ENCODE results near the gene TRIM31.
A peak's percentile ranks its signal among the peaks of the same experiment; 100 is the strongest.

Gene TRIM31

GRCh38 chr6:30066577-30067459 lies 46.1 kb downstream of the TRIM31 start, which contains the start of gene PPP1R11:
Gene PPP1R11 (plus strand): TSS chr6:30067198. CDS start chr6:30067411, 213 bp downstream.
- Mint-ChIP-seq H3K36me3 (ENCODE audit: low read depth) (peaks cover 61% of the 10 kb centered on the region), H3K4me3 (peak within 1 kb of the TSS; percentile 99), H3K27me3 (ENCODE audit: low read depth) (peaks cover 14% of the 10 kb centered on the region), H3K9me3 (no peaks in the 10 kb centered on the region), H3K27ac (peak within 1 kb of the TSS; percentile 99), H3K4me1 (ENCODE audit: low read depth) (peaks cover 42% of the 10 kb centered on the region)
- peak; percentile 99 for DNase-seq (ENCODE audit: low spot score)

- peaks cover 41% of the 10 kb centered on the region for H3K4me1 Mint-ChIP-seq (ENCODE audit: low read depth)
- H3K27ac Mint-ChIP-seq: peak overlapping the region; percentile 99
- H3K9me3 Mint-ChIP-seq: no peaks in the 10 kb centered on the region
- peaks cover 63% of the 10 kb centered on the region for H3K36me3 Mint-ChIP-seq (ENCODE audit: low read depth)
- H3K4me3 Mint-ChIP-seq: peak overlapping the region; percentile 99
- no peak for DNase-seq (ENCODE audit: low spot score)
- H3K27me3 Mint-ChIP-seq (ENCODE audit: low read depth): peaks cover 9% of the 10 kb centered on the region
Observed at GRCh38 chr6:30066082-30066481, 46.8 kb downstream of the TRIM31 start.

- Mint-ChIP-seq H3K27me3 (ENCODE audit: low read depth) (no peaks in the 10 kb centered on the region), H3K4me3 (peak overlapping the region; percentile 43), H3K4me1 (ENCODE audit: low read depth) (peaks cover 43% of the 10 kb centered on the region), H3K9me3 (no peaks in the 10 kb centered on the region), H3K27ac (peak overlapping the region; percentile 75), H3K36me3 (ENCODE audit: low read depth) (peaks cover 41% of the 10 kb centered on the region)
- no peak for DNase-seq (ENCODE audit: low spot score)
Observed at GRCh38 chr6:30063315-30063714, 49.6 kb downstream of the TRIM31 start.

GRCh38 chr6:30062471-30063178 lies 50.3 kb downstream of the TRIM31 start:
- peaks cover 35% of the 10 kb centered on the region for H3K36me3 Mint-ChIP-seq (ENCODE audit: low read depth)
- H3K27ac Mint-ChIP-seq: peak overlapping the region; percentile 99
- H3K9me3 Mint-ChIP-seq: no peaks in the 10 kb centered on the region
- peak overlapping the region; percentile 96 for H3K4me3 Mint-ChIP-seq
- peaks cover 36% of the 10 kb centered on the region for H3K4me1 Mint-ChIP-seq (ENCODE audit: low read depth)
- no peak for DNase-seq (ENCODE audit: low spot score)
- no peaks in the 10 kb centered on the region for H3K27me3 Mint-ChIP-seq (ENCODE audit: low read depth)

- peak; percentile 31 for DNase-seq (ENCODE audit: low spot score)
Observed at GRCh38 chr6:30061858-30062458, 50.9 kb downstream of the TRIM31 start.

GRCh38 chr6:30061092-30061857 lies 51.6 kb downstream of the TRIM31 start, which contains the start of gene POLR1H:
Gene POLR1H (plus strand): TSS chr6:30061265. CDS start chr6:30061525, 260 bp downstream.
- peak within 1 kb of the TSS; percentile 99 for H3K27ac Mint-ChIP-seq
- H3K27me3 Mint-ChIP-seq (ENCODE audit: low read depth): no peaks in the 10 kb centered on the region
- H3K36me3 Mint-ChIP-seq (ENCODE audit: low read depth): peaks cover 34% of the 10 kb centered on the region
- no peaks in the 10 kb centered on the region for H3K9me3 Mint-ChIP-seq
- peak; percentile 85 for DNase-seq (ENCODE audit: low spot score)
- H3K4me3 Mint-ChIP-seq: peak within 1 kb of the TSS; percentile 96
- H3K4me1 Mint-ChIP-seq (ENCODE audit: low read depth): peaks cover 32% of the 10 kb centered on the region

More at GRCh38 chr6:30061858-30062458, 50.9 kb downstream of the TRIM31 start:
- H3K9me3 Mint-ChIP-seq: no peaks in the 10 kb centered on the region
- H3K27me3 Mint-ChIP-seq (ENCODE audit: low read depth): no peaks in the 10 kb centered on the region
- peak overlapping the region; percentile 96 for H3K4me3 Mint-ChIP-seq
- H3K36me3 Mint-ChIP-seq (ENCODE audit: low read depth): peaks cover 36% of the 10 kb centered on the region
- peak overlapping the region; percentile 99 for H3K27ac Mint-ChIP-seq
- peaks cover 34% of the 10 kb centered on the region for H3K4me1 Mint-ChIP-seq (ENCODE audit: low read depth)

GRCh38 chr6:30060606-30061091 lies 52.2 kb downstream of the TRIM31 start:
- Mint-ChIP-seq H3K4me1 (ENCODE audit: low read depth) (peaks cover 25% of the 10 kb centered on the region), H3K4me3 (peak overlapping the region; percentile 96), H3K36me3 (ENCODE audit: low read depth) (peaks cover 31% of the 10 kb centered on the region), H3K27me3 (ENCODE audit: low read depth) (no peaks in the 10 kb centered on the region), H3K9me3 (no peaks in the 10 kb centered on the region), H3K27ac (peak overlapping the region; percentile 99)
- no peak for DNase-seq (ENCODE audit: low spot score)

- Mint-ChIP-seq H3K9me3 (no peaks in the 10 kb centered on the region), H3K4me1 (ENCODE audit: low read depth) (peaks cover 10% of the 10 kb centered on the region), H3K36me3 (ENCODE audit: low read depth) (peaks cover 6% of the 10 kb centered on the region), H3K27ac (no peak overlapping the region), H3K4me3 (no peak overlapping the region), H3K27me3 (ENCODE audit: low read depth) (no peaks in the 10 kb centered on the region)
- no peak for DNase-seq (ENCODE audit: low spot score)
Observed at GRCh38 chr6:30055513-30055912, 57.4 kb downstream of the TRIM31 start.

GRCh38 chr6:30053682-30054081 lies 59.2 kb downstream of the TRIM31 start:
- no peak for DNase-seq (ENCODE audit: low spot score)
- H3K27me3 Mint-ChIP-seq (ENCODE audit: low read depth): no peaks in the 10 kb centered on the region
- H3K9me3 Mint-ChIP-seq: no peaks in the 10 kb centered on the region
- peaks cover 6% of the 10 kb centered on the region for H3K36me3 Mint-ChIP-seq (ENCODE audit: low read depth)
- no peak overlapping the region for H3K27ac Mint-ChIP-seq
- no peak overlapping the region for H3K4me3 Mint-ChIP-seq
- no peaks in the 10 kb centered on the region for H3K4me1 Mint-ChIP-seq (ENCODE audit: low read depth)
